NCI-H446 treated with DMSO at 0.1 percent for 48 hours (cell line): ENCODE results near the gene KCNMA1.
A peak's percentile ranks its signal among the peaks of the same experiment; 100 is the strongest.

ENCODE experiments used
- DNase-seq: peaks from one replicate; lab custom pipeline; 2025; lab: John Stamatoyannopoulos, UW

The KCNMA1 gene

GRCh38 chr10:77333610-77334340, 303.8 kb downstream of the KCNMA1 start:
- no peak for DNase-seq

- DNase-seq = peak; percentile 39
Observed at GRCh38 chr10:77332256-77332655, 305.4 kb downstream of the KCNMA1 start.

- no peak for DNase-seq
Observed at GRCh38 chr10:77328272-77328816, 309.3 kb downstream of the KCNMA1 start.

DNA sequence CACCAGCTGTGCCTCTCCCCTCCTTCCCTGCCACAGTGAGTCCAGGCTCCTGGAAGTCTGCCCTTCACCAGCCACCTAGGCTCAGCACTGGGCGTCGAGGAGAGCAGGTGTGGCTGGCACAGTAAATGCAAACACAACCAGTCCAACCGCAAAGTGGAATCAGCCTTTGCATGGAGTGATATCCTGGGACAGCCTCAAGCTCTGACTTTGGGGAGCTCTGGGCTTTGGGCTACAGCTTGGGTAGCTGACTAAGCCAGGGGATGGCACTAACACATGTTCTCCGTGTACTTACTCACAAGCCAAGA, 312.4 kb downstream of the KCNMA1 start:
- DNase-seq = no peak

- DNase-seq = no peak
Observed at GRCh38 chr10:77321838-77322237, 315.8 kb downstream of the KCNMA1 start.

GRCh38 chr10:77320971-77321471, 316.6 kb downstream of the KCNMA1 start:
- DNase-seq = no peak

DNA sequence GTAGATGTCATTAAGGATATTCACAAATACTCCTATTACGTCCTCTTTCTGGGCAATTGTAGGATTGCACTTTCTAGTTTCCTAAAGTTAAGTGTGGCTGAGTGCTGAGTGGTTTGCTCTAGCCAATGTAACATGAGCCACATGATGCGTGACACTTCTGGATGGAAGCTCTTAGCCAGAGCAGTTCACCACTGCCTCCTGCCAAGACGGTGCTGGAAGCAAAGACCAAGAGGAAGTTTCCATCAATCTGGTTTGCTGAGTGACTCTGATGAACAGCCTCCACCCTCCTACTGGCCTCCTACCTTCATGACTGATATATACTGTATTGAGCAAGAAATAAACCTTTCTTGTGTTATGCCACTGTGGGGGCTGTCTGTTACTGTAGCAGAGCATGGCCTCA, 318.1 kb downstream of the KCNMA1 start:
- DNase-seq = peak; percentile 58

DNA sequence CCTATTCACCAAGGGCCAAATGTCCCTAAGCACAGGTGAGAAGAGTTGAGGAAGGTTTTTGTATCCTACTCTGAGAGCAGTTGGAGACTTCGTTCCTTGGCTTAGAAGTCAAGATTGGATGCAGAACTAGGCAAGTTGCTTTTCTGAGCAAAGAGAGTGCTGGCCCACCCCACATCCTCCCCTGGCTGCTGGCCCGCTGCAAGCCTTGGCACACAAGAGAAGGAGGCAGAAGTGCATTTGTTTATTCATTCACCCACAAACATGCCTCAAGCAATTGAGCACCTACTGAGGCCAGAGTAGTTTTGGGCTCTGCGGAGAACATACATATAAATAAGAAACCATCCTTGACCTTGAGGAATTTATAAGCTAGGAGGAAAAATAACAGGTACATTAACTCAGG, 318.9 kb downstream of the KCNMA1 start:
- DNase-seq = peak; percentile 49

DNA sequence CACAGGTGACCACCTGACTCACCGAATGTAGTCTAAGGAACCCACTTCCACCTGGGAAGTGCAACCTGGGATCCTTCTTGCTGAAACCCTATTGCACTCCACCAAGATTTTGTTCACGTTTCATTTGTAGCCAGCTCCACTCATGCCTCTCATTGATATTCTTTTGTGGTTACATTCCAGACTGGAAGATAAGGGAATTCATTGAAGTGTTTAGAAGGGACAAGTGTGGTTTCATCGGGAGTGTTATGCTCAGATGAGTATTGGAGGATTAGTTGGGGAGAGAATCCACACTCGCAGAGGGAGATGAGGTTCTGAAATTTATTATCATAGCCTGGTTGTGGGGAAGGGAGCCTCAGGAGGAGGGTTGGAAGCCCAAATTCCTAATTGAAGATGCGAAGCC, 320.4 kb downstream of the KCNMA1 start:
- no peak for DNase-seq

DNA sequence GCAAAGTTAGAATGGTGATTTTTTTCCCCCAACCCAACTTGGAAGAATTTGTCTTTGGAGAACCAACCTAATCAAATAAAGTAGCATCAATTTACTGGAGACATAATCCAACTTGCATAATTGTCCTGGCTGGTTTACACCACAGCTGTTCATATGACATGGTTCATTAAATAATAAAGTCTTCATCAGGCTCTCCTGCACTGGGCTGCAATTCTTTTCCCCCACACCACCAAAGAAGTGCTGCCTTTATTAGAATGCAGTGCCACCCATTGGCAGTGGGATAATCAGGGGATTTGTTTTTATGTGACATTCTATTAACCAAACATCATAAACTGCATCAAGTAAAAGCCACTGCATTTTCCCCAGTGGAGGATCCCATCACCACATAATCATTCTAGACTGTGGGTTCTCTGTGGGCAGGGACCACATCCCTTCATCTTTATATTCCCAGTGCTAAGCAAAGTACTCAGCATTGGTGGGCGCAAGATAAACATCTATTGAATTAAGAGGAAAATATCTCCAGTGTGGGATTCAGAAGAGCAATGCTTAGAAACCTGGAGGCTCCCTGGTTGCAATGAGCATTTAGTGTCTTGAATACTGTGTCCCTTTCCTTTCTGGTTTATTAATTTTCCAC, 322.0 kb downstream of the KCNMA1 start:
- DNase-seq = peak; percentile 76

DNA sequence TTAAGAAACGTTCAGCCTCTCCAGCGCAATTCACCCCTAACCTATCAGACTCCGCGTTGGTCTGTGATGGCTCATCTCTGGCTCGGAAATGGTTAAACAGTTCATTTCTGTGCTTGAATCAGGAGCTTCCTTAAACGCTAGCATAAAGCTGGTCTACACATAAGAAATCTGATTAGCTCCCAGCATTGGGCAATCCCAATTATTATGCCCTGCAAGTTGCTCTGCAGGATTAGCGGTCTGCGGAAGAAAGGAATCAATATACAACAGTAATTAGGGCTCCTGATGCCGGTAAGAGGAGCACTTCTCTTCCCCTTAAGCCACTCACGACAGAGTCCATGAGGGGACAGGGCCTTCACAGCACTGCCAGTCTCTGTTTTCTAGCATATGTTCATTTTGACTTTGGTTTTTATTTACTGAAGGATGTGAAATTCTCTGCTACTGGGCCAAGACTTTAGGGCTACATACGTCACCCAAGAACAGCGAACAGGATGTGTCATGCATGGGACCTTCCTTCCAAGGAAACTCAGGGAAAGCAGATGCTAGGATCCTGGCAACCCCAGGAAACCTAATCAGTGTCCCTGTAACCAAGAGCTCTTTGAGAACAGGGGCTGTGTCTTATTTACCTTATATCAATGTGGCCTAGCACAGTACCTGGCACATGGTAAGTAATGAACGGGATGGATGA, 324.4 kb downstream of the KCNMA1 start:
- no peak for DNase-seq

DNA sequence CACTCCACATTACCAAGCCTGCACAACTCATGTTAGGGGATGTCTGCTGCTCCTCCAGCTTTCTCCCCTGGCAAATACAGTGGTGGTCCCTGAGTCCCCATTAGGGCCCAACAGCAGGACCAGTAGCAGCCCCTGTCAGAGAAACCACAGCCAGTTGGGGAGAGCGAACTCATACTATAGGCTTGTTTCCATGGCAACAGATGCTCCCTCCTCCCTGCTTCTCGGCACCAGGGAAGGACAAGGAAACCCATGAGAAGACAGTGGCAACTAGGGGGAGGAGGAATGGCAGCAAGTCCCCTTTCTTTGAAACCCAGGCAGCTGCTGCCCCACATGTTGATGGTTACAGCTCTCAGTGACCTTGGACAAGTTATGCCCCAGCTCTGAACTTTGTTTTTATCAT, 326.4 kb downstream of the KCNMA1 start:
- DNase-seq = no peak

DNA sequence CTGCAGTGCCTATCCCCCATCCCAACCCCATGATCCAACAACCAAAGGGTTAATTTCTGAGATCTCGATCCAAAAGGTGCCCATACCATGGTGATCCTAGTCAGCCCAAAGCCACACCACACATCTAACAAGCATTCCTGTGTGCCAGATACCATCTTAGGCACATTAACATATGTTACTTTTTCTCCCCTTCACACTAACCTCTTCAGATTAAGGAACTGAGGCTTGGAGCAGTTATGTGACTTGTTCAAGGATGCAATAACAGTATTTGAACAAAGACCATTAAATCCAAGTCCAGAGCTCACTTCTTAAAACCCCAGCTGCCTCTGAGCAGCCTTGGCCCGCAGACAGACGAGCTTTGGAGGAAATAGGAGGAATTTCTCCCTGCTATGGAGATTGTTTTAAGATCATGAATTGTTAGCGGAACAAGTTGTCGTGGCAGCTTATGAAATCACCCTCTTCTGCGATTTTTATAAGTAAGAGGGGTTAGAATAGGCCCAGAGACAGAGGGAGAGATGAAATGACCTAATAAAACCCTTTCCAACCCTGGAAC, 327.2 kb downstream of the KCNMA1 start:
- no peak for DNase-seq

GRCh38 chr10:77309509-77309908, 328.1 kb downstream of the KCNMA1 start:
- DNase-seq = no peak

DNA sequence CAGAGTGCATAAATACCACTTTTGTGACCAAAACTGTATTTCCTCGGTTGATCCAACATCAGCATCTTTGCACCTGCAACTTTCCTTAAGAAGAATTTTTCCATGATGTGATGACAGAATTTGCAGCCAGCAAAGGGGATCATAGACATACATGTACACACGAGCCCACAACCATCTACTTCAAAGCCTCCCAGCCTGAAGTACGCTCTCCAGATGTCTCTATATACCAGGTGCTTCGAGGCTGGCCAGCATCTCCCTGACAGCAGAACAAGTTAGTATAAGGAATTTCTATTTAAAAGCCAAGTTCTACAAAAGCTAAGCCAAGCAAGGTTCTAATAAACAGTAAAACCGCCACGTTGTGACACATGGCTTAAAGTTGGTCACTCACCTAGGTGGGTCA, 328.5 kb downstream of the KCNMA1 start:
- no peak for DNase-seq

DNA sequence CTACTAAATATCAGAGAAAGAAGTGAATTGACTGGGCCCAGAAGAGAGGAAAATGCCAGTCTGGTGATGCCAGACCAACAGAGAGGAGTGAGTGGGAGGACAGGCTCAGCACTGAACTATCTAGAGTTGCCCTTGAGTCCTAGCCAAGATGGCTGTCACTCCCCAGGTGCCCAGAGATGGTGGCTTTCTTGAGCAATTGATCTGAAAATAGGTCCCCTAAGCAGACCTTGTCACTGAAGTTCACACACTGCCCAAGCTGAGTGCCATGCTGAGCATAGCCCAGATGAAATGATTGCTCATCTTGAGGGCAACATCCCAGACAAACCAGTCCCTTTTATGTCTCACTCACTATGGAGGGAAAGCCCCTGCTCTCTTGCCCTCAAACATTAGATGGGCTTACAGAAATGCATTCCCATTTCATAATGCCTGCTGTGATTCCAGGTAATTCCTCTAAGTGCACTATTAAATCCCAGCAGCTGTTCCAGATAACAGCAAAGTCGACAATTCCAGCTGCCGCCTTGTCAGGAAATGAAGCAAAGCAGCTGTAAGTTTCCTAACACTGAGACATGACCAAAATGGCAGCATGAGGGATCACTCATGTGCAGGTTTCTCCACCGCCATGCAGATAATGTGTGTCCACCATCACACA, 329.4 kb downstream of the KCNMA1 start:
- DNase-seq = no peak

- DNase-seq = no peak
Observed at GRCh38 chr10:77306666-77307065, 330.9 kb downstream of the KCNMA1 start.

DNA sequence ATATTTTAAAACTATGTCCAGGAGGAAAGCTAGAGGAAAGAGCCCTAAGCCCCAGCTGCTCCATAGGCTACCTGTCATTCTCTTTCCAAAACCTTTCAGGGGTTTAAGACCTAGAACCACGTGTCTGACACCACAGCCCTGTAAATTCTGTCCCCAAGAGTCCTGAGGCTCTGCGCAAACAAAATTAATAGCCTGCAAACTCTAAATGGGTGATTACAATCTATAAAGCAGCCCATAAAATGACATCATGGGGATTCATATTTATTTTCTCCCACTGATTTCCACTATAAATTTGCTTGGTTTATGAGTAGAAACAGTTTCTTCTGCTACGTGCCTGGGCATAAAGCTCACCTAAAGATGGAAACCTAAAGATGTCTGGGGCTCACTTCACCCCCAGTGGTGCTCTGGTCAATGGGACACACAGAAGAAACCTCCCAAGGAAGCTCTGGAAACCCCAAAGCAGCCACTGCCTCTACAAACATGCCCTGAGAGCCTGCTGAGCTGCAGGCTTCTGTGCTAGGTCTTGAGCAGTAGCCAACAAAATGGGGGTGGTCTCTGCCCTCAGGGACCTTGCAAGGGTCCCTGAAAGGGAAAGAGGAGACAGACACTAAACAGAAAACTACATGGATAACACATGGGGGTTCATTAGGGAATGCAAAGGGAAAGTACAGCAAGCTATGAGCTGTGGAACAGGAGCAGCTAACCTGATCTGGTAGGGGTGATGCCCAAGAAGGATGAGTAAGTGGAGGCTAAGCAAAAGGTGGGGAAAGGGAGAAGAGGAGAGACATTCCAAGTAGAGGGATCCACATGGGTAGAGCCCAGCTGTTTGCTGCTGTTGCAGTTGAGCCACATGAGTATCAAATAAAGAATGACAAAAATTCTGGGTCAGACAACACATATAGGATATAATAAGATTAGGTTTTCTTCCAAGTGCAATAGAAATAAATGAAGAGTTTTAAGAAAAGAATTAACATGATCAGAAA, 331.7 kb downstream of the KCNMA1 start:
- DNase-seq = no peak

DNA sequence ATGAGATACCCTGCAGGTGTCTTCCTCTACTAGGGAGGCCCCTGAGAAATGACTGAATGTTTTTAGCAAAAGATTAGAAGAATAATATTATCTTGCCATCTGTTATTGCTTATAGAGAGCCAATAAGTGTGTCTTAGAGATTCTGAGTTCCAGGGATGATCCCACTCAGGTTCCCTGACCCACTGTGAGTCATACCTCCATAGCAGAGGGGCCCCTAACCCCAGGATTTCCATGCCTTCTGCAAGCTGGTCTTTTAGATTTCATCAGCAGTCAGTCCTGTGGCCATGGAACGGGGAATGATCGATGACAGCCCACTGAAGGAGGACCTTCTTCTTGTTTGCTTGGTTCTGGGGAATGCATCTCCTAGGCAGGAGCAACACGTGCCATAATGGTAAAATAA, 333.4 kb downstream of the KCNMA1 start:
- no peak for DNase-seq

DNA sequence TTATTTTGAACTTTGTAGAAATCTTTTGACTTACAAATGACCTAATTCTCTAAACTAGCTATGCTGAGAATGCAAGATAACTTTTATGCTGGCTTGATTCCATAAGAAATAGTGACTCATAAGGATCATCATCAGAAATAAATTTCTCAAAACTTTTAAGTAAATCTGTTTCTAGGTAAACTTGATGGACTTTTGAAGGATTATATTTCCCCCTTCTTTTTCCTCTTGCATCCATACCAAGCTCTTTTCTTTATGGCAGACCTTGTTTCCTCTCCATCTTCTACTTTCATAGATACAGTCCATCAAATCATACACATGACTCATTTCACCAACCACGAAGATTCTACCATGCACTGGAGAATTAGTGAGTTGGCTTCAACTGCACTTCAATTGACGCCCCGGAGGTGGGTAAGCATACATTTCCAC, 336.3 kb downstream of the KCNMA1 start:
- no peak for DNase-seq
